T-helper 1 cell (primary cell): ENCODE results near the gene TSPAN31.

Experiments
- DNase-seq, 5 donors: peaks; one replicate each; pipeline ENCODE4 v3.0.0-alpha.2; 2012 to 2020

Gene TSPAN31

GRCh38 chr12:57736741-57737466 lies 7.9 kb upstream of the TSPAN31 start:
- DNase-seq: no peak

GRCh38 chr12:57737467-57738460 lies 7.1 kb upstream of the TSPAN31 start:
- no peak for DNase-seq

DNA sequence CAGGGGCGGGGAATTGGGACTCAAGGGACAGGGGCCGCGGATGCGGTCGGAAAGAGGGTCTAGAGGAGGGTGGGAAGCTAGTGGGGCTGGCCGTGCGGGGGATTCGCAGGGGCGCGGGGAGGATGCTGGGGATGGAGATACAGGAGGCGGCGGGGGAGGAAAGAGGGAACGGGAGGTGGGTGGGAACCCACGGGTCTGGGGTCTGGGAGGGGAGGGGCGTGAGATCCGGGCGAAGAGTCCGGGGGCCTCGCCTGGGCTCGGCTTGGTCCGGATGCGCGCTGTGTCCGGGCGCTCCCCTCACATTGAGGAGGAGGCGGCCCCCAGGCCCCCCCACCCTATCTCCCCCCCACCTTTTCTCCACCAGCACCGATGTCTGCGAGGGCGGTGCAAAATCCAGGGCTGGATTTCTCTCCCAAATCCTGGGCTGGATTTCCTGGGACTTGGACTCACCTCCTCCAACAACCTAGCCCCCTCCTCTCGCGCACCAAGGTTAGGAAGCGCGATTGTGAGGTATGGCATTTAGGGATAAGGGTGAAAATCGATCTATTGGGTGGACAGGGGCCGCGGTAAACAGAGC lies 6.1 kb upstream of the TSPAN31 start, which contains the start of gene AGAP2:
TSS of gene AGAP2 (minus strand) at position 82 of the 577 bp plus-strand sequence. CDS start 496 bp downstream, outside the sequence.
- no peak for DNase-seq

- no peak for DNase-seq
These were observed 5.5 kb upstream of the TSPAN31 start for GRCh38 chr12:57739387-57739786.

DNA sequence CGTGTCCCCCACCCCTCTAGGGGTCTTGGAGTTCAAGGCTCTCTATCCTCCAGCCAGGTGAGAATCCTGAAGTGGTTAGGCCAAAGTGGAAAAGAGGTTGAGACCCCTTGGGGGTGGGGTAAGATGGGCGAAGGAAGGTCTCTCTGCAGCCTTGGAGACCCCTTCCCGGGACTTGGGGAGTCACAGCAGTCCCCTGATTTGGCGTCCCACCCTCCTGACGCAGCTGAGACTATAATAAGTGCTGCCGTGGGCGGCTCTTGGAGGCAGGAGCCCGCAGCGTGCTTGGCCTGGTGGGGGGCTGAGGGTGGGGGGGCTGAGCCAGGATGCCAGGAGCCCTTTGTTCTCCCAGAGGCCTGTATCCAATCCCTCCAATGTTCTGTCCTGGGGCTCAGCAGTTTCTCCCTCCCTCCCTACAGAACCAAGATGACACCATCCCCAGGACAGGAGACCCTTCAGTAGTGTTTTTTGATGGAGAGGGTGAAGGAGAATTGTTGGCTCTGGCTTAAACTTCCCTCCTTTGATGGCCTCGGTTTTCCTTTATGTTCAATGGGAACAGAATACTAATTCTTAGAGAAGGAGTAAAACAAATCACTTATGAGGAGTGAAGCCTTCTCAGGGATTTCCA lies 4.8 kb upstream of the TSPAN31 start:
- no peak for DNase-seq

DNA sequence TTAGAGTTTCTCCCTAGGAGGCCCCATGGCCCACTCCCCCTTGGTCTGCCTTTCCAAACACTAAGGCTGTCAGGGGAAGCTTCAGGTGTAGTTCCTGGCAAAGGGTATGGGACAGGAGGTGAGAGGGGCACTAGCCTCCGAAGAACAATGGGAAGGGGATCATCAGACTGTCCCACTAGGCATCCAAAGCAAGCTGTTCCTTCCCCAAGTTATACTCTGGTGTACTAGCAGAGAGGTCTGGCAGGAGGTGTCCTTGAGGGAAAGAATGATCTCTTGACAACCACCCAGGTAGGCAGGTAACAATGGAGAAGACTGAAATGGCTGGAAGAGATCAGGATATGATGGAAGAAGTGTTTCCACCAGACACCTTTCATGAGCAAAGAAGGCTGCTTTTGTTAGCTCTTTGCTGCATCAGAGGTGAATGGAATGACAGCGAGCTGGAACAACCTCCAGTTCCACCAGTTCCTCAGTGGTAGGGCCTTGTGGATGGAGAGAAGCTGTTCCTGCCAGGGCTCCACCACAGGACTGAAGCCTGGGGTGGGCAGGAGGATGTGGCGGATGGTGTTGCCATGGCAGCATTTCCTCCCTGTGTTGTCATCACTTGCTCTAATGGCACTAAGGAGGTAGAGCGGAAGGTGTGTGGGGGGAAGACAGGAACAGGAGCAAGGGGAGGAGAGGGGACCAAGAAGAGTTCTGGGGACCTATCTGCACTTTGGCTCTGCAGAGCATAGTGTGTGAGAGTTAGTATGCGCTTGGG lies 4.0 kb upstream of the TSPAN31 start:
- DNase-seq: peak; percentile 61 to 91 (median 70)

DNA sequence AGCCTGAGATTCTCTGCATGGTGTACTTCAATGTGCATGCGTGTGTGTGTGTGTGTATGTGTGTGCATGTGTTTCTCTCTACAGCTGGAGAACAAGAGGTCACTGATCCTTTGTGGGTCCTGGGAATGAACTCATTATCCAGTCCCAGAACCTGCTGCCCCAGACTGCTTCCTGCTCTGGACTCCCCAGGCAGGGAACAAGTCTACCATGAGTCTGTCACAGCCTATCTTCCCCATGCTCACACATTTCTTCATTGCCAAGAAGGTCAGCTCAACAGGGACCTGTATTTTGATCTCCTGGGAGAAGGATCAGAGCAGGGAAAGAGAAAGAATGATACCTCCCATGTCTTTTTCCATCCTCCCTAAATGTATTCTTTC lies 3.4 kb upstream of the TSPAN31 start:
- DNase-seq: no peak

GRCh38 chr12:57741844-57742738 lies 2.7 kb upstream of the TSPAN31 start:
- DNase-seq: peak; percentile 60 to 88 (median 76)

DNA sequence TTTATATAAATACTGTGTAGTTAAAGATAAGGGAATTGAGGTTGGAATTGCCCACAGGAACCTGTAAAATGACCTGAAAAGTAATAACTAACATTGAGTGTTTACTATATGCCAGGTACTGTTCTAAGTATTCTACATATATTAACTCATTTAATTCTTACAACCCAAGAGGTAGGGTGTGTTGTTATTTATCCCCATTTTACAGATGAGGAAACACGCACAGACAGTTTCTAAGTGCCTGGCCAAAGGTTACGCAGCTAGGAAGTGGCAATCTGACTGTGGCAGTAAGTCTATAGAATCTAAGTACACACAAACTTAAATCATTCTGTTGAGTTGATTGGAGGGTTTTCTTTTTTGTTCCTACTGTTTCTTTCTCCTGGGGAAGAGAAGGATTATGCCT lies 1.1 kb upstream of the TSPAN31 start:
- no peak for DNase-seq

- peak in 3 of 5 donors; percentile 62 to 63 (median 62) for DNase-seq
These were observed 554 bp upstream of the TSPAN31 start for GRCh38 chr12:57744194-57744776.

DNA sequence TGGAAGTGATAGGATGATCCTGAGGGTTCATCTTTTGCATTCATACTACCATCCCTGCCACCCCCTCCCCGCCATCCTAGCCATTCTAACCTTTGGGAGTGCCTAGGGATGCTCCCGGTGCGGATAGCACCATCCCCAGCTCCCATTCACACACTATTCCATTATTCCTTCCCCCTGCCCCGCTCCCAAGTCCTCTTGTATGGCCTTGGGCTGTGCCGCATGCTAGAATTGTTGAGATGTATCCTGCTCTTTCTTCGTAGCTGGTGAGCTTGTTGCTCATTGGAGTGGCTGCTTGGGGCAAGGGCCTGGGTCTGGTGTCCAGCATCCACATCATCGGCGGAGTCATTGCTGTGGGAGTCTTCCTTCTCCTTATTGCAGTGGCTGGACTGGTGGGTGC lies 644 bp downstream of the TSPAN31 start:
- DNase-seq: no peak

DNA sequence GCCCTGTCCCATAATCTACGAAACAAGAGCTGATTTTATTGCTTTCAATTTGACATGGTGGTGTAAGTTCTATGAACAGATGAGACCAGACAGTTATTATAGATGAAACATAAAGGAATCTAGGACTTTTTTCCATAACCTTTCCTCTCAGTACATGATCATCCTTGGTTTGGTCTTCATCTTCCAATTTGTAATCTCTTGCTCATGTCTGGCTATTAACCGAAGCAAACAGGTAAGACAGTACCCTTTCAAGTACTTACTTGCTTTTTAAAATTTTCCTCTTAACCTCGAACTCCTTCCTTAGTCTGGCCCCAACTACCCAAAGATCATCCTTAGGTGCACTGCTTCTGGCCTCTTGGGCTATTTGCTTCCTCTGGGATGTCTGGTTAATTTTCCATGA lies 1.2 kb downstream of the TSPAN31 start:
- no peak for DNase-seq

- DNase-seq: no peak
These were observed 4.2 kb downstream of the TSPAN31 start for GRCh38 chr12:57749061-57749460.

GRCh38 chr12:57750561-57751431 lies 6.0 kb downstream of the TSPAN31 start:
- no peak for DNase-seq

DNA sequence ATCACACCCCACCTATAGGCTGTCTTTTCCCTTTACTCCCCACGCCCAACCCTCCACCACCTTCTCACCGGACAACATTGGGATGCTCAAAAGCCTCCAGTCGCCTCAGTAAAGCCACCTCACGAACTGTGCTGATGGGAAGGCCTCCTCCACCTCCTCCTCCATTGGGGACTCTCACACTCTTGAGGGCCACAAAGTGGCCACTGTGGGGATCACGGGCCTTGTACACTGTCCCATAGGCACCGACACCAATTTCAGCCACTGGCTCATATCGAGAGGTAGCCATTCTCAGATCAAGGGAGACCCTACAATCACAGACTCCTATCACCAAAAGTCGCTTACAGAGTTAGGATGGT lies 6.6 kb downstream of the TSPAN31 start:
- DNase-seq: no peak

DNA sequence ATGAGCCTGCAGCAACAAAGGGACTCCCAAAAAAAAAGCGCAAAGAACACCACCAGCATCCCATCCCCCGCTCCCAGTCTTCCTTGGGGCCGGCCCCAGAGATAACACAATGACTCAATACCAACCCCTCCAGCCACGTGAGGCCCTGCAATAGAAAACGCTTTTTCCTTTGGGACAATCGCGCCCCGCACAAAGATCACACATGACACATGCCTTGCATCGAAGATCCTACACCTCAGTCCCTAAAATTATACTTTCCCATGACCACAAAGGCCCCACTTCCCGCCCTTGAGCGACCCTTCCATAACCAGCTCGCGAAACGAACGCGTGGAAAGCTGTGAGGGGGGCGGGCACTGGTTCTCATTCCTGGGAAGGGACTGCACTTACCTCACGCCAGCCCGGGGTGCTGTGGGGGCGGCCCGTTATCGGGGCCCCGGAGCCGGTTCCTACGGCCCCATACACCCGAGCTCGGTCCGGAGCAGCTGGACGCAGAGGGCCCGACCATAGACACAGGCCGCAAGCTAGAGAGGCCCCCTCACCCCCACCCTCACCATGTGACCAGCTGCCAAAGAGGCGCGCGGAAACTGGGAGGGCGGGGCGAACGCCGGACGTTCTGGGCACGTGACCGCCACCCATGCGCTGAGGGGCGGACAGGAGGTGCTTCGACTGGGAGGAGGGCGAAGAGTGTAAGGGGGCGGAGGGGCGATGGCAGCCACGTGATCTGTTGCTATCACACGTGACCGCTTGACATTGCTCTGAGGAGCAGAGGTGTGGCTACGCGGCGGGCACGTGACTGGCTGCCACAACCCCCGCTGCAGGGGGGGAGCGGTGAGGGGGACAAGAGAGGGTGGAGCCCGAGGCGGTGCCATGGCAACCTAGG lies 7.2 kb downstream of the TSPAN31 start, which contains the start of gene CDK4:
TSS of gene CDK4 (minus strand) at position 523 of the 880 bp plus-strand sequence. CDS start 593 bp downstream, outside the sequence.
- peak; percentile 99 to 100 (median 99) for DNase-seq

GRCh38 chr12:57752668-57753000 lies 7.8 kb downstream of the TSPAN31 start:
- DNase-seq: no peak

DNA sequence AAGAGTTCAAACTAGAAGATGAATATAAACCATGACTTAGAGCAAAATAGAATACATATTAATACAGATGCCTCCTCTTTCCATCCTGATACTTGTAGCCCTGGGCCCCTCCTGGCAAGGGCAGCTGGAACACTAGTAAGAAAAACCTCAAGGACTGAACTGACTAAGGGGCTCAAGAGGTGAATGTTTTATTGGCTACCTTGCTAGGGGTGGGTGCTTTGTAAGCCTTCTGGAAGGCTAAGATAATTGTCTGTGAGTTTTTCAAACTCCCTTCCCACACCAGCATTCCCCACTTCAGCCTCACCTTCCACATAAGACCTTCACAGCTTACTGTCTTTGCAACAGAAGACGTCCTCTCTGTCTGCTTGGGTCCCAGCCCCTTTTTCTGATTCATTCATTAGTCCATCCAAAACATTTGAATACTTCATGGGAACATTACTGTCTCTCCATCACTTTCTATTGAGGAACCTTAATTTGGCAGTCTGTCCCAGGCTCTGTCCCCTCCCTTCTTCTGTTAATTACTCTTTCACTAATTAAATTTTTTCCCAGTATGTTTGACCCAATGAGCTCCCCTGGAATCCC lies 9.0 kb downstream of the TSPAN31 start:
- no peak for DNase-seq
